Stomach smooth muscle (tissue), 2 donors: Measurements from ENCODE around the gene DNMBP.
"Not testable (repeated sequence)": the region's sequence is repeated elsewhere in the genome, so short reads cannot be mapped to it uniquely, and the experiment has no call there.

Experiments used
- H3K27ac ChIP-seq: one replicate; pipeline ENCODE4 v1.7.0; 2013; ENCODE audit warnings: mild to moderate bottlenecking, low read length, inconsistent platforms
- H3K27me3 ChIP-seq, 2 donors: one replicate each; pipeline ENCODE4 v1.7.0; 2013; ENCODE audit warnings: low read length in 2 of 2; ENCODE audit not compliant: insufficient read depth in 2 of 2, control insufficient read depth in 1 of 2
- H3K36me3 ChIP-seq, 2 donors: one replicate each; pipeline ENCODE4 v1.7.0; 2013; ENCODE audit warnings: low read length in 2 of 2; ENCODE audit not compliant: control insufficient read depth in 2 of 2, insufficient read depth in 2 of 2
- H3K4me1 ChIP-seq: one replicate; pipeline ENCODE4 v1.7.0; 2013; ENCODE audit warnings: low read length; ENCODE audit not compliant: control insufficient read depth, insufficient read depth
- H3K4me3 ChIP-seq, 2 donors: one replicate each; pipeline ENCODE4 v1.7.0; 2013; ENCODE audit warnings: low read length in 2 of 2
- H3K9ac ChIP-seq, 2 donors: one replicate each; pipeline ENCODE4 v1.7.0; 2013; ENCODE audit warnings: low read length in 2 of 2, mild to moderate bottlenecking in 1 of 2
- H3K9me3 ChIP-seq, 2 donors: one replicate each; pipeline ENCODE4 v1.7.0; 2013; ENCODE audit warnings: low read length in 2 of 2; ENCODE audit not compliant: control insufficient read depth in 2 of 2
- donor health status: healthy.
- donor health status: Pancreatic carcinoma.

DNMBP gene

DNA sequence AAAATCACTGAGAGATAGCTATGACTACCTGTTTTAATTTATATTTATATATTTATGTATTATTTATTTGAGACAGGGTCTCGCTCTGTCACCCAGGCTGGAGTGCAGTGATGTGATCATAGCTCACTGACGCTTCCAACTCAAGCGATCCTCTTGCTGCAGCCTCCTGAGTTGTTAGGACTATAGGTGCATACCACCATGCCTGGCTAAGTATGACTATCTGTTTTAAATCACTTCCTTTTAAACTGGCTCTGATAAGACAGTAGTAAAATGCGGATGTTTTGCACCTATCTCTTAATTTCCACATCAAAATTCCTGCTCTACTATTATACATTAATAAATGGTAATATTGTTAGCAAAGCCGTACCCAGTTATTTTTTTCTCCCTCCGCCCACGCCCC lies 41.8 kb downstream of the DNMBP start:
- Histone ChIP-seq H3K4me1 (no peaks in the 10 kb centered on the region), H3K9ac (no peak overlapping the region), H3K36me3 (peaks cover 9 to 13% of the 10 kb centered on the region in 2 donors), H3K9me3 (no peaks in the 10 kb centered on the region), H3K27ac (no peak overlapping the region), H3K27me3 (no peaks in the 10 kb centered on the region), H3K4me3 (no peak overlapping the region)

DNA sequence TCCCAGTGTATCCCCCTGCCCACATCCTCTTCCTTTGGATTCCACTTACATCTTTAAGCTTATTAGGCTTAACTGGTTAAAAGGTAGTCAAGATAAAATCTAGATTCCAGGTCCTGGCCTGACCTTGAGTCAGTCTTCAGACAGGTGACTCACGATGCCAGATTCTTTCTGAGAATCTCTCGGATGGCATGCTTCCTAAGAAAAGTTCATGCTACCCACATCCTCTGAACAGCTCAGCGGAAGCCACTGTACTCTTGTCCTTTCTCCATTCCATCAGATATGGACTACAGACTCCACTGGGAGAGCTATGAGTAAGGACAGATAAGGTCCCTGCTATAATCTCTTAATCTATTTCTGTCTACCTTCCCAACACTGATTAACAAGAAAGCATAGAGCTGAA lies 43.4 kb downstream of the DNMBP start:
- Histone ChIP-seq H3K27ac (no peak overlapping the region), H3K36me3 (peaks cover 9 to 13% of the 10 kb centered on the region in 2 donors), H3K4me3 (no peak overlapping the region), H3K9ac (no peak overlapping the region), H3K27me3 (no peaks in the 10 kb centered on the region), H3K9me3 (no peaks in the 10 kb centered on the region), H3K4me1 (no peaks in the 10 kb centered on the region)

DNA sequence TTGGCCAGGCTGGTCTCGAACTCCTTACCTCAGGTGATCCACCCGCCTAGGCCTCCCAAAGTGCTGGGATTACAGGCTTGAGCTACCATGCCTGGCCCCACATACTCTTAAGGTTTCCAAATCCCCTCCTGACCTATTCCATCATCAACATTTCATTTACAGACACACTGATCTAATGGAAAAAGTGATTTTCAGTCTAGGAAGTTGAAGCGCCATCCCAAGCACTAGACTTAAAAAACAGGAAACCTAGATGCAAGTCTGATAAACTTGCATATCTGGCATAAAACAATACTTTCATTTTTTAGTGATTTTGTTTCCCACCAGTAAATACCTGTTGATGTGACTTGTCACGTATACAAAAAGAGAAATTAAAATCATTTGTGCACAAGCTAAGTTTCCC lies 44.0 kb downstream of the DNMBP start:
- H3K27ac ChIP-seq: no peak overlapping the region
- H3K27me3 ChIP-seq: no peaks in the 10 kb centered on the region
- no peaks in the 10 kb centered on the region for H3K4me1 ChIP-seq
- no peaks in the 10 kb centered on the region for H3K9me3 ChIP-seq
- no peak overlapping the region for H3K4me3 ChIP-seq
- H3K36me3 ChIP-seq: peaks cover 9 to 10% of the 10 kb centered on the region in 2 donors
- no peak overlapping the region for H3K9ac ChIP-seq

DNA sequence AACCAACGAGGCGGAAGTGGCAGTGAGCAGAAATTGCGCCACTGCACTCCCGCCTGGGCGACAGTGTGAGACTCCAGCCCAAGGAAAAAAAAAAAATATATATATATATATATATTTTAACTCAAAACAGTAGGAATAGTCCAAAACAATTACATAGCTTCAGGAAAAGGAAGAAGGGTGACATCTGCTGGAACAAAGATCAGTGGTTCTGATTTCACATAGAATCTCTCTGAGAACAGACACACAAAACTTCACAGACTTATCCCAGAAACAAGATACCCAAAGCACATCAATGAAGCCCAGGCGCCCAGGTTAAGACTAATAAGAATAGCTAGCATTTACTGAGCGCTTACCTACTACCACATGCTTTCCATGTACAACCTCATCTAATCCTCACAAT lies 45.0 kb downstream of the DNMBP start:
- H3K4me1 ChIP-seq: no peaks in the 10 kb centered on the region
- no peak overlapping the region for H3K4me3 ChIP-seq
- no peak overlapping the region for H3K9ac ChIP-seq
- no peak overlapping the region for H3K27ac ChIP-seq
- H3K36me3 ChIP-seq: peaks cover 5 to 7% of the 10 kb centered on the region in 2 donors
- H3K27me3 ChIP-seq: no peaks in the 10 kb centered on the region
- H3K9me3 ChIP-seq: no peaks in the 10 kb centered on the region

DNA sequence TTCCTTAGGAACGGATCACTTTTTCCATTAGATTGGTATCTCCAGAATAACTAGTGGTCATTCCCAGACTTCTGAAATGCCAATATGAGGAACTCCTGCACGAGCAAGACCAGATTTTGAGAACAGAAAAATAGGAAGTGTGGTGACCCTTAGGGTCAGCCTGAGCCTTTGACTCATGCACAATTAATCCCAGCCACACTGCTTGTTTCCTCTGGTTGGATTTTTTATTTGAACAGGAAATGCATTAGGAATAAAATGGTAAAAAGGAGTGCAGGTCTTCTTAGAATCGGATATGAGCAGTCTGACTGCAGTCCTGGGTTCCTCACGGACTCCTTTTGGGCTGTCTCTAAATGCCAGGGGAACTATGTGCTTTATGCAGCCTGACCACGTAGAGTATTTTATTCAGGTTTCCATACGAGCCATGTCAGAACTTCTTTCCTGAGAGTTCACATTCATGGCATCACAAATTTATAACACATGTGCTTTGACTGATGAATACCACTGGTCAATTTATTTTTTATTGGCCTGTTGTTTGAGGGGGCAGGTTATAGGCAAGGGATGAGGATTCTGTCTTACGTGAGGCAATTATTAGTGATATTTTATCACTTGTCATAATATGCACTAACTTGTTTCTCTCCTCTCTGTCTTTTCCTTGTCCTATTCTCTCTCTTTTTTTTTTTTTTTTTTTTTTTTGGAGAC lies 46.1 kb downstream of the DNMBP start:
- H3K4me3 ChIP-seq, H3K9me3 ChIP-seq, H3K4me1 ChIP-seq, H3K36me3 ChIP-seq, H3K27me3 ChIP-seq, H3K27ac ChIP-seq, H3K9ac ChIP-seq: not testable (repeated sequence)

DNA sequence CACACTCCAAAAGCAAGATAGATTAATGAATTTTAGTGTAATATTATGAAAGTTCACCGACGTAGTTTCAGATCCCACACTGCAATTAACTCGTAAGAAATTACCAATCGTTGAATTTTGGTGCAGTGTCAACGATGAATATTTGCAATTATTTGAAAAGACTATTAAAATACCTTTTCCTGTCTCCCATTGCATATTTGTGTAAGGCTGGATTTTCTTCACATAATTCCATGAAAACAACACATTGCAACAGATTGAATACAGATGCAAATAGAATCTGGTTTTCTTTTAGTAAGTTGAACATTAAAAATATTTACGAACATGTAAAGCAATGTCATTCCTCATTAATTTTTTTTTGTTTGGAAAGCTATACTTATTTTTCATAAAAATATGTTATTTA lies 50.9 kb downstream of the DNMBP start:
- Histone ChIP-seq H3K9me3 (no peaks in the 10 kb centered on the region), H3K4me1 (no peaks in the 10 kb centered on the region), H3K27ac (no peak overlapping the region), H3K9ac (no peak overlapping the region), H3K36me3 (peaks cover 17 to 22% of the 10 kb centered on the region in 2 donors), H3K27me3 (no peaks in the 10 kb centered on the region), H3K4me3 (peak overlapping the region in 1 of 2 donors; percentile 32)

DNA sequence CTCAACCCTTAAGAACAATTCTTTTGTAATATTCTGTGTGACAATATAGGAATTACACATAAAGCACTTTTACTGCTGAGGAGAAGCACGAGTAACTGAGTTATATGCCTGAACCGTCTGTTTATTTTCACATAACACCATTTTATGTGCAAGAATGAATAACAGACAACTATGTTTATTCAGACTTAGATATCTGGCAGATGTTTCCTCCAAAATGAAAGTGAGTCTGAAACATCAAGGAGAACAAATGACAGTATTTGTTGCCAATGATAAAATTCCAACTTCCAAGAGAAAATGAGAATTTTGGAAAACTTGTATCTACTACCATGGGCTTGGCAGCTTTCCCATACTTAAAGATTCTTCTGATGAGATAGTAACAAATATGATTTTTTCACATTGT lies 51.4 kb downstream of the DNMBP start:
- H3K4me1 ChIP-seq: no peaks in the 10 kb centered on the region
- H3K36me3 ChIP-seq: peaks cover 17 to 24% of the 10 kb centered on the region in 2 donors
- peak overlapping the region in 1 of 2 donors; percentile 32 for H3K4me3 ChIP-seq
- H3K9ac ChIP-seq: no peak overlapping the region
- no peak overlapping the region for H3K27ac ChIP-seq
- no peaks in the 10 kb centered on the region for H3K27me3 ChIP-seq
- H3K9me3 ChIP-seq: no peaks in the 10 kb centered on the region

DNA sequence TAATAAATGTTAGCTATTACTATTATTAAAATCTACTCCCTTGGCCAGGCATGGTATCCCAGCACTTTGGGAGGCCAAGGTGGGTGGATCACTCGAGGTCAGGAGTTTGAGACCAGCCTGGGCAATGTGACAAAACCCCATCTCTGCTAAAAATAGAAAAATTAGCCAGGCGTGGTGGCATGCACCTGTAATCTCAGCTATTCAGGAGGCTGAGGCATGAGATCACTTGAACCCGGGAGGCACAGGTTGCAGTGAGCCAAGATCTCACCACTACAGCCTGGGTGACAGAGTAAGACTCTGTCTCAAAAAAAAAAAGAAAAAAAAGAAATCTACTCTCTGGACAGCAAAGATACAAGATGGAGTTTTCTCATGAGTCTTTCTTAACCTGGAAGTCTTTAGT lies 56.2 kb downstream of the DNMBP start:
- H3K9ac ChIP-seq, H3K9me3 ChIP-seq, H3K27me3 ChIP-seq, H3K27ac ChIP-seq, H3K4me3 ChIP-seq, H3K4me1 ChIP-seq: not testable (repeated sequence)
- H3K36me3 ChIP-seq: peaks cover 20 to 25% of the 10 kb centered on the region in 2 donors

DNA sequence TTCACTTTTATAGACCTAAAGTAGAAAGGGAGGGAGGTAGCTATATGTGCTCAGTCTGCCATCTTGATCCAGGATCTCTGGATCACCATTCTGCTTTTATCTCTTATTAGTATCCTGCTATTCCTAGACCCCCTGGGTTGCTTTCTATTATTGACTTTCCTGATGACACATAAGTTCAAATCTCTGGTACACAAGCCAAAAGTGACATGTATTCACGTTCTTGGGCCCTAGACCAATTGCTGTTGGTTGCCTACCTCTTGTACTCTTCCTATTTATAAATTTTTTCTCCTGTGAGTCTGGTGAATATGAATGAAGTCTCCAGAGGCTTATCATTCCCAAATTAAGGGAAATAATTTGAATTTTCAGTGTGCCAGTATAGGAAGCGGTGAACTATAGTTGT lies 56.9 kb downstream of the DNMBP start:
- peaks cover 20 to 25% of the 10 kb centered on the region in 2 donors for H3K36me3 ChIP-seq
- no peak overlapping the region for H3K9ac ChIP-seq
- no peaks in the 10 kb centered on the region for H3K27me3 ChIP-seq
- H3K4me1 ChIP-seq: no peaks in the 10 kb centered on the region
- no peak overlapping the region for H3K27ac ChIP-seq
- no peak overlapping the region for H3K4me3 ChIP-seq
- H3K9me3 ChIP-seq: peaks cover 0 to 3% of the 10 kb centered on the region in 2 donors

DNA sequence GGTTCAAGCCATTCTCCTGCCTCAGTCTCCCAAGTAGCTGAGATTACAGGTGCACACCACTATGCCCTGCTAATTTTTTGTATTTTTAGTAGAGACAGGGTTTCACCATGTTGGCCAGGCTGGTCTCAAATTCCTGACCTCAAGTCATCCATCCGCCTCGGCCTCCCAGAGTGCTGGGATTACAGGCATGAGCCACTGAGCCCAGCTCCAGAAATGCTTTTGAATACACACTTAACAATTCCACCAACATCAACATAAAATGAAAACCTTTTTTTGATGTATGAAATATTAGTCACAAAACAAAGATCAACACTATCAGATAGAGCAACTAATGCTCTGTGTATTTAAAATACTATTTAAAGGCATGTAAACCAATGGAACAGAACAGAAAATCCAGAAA lies 63.7 kb downstream of the DNMBP start:
- H3K9ac ChIP-seq, H3K27me3 ChIP-seq, H3K4me1 ChIP-seq, H3K36me3 ChIP-seq, H3K27ac ChIP-seq, H3K4me3 ChIP-seq, H3K9me3 ChIP-seq: not testable (repeated sequence)

DNA sequence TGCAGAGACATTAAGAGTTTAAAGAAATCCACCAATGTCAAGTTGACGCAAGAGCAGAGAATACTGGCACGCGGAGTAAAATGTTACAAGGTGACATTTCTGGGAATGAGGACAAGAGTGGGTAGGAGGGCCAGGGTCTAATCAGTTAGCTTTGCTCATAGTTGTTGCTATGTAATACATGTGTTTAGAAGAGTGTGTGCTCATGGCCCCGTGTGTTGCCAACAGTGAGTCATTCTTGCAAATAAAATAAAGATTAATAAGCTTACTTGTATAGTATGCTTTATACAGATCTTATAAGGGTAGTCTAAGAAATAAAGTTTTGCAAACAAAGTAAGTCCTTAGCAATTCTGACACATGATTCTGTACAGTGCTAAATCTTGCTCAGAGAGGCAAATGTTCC lies 64.5 kb downstream of the DNMBP start:
- Histone ChIP-seq H3K9me3 (no peaks in the 10 kb centered on the region), H3K27ac (peak overlapping the region; percentile 59), H3K36me3 (no peaks in the 10 kb centered on the region), H3K9ac (no peak overlapping the region), H3K4me1 (peaks cover 6% of the 10 kb centered on the region), H3K4me3 (no peak overlapping the region), H3K27me3 (no peaks in the 10 kb centered on the region)
